ENCODE results near the gene IRAK1BP1. TPM values are rescaled to one million over a fixed set of nuclear protein-coding genes. Genes with fewer than 3 reads are reported as not detected.

IRAK1BP1 gene
- total RNA-seq, 2 experiments from 2014 or later, result 7.6 to 8.1 TPM

DNA sequence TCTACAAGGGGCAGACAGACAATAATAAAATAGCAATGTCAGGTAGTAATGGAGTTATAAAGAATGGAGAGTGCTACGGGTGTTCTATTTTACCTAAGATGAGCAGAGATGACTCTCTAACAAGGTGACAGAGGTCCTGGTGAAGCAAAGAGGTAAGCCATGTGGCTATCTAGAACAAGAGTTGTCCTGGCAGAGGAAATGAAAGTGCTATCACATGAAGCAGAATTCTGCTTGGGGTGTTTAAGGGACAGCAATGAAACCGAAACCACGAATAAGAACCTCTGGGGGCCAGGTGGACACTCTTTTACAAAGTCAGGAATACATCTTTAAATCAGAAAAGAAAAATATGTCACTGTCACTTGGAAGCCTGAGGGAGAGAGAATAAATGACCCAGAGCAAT, 37.9 kb upstream of the IRAK1BP1 start:
- ChIA-PET CTCF (ENCODE audit: unreplicated experiment) (no interaction called here), POLR2A (no interaction called here)
- H3K4me2 ChIP-seq (ENCODE audit: low read length), result no peak overlapping the region

DNA sequence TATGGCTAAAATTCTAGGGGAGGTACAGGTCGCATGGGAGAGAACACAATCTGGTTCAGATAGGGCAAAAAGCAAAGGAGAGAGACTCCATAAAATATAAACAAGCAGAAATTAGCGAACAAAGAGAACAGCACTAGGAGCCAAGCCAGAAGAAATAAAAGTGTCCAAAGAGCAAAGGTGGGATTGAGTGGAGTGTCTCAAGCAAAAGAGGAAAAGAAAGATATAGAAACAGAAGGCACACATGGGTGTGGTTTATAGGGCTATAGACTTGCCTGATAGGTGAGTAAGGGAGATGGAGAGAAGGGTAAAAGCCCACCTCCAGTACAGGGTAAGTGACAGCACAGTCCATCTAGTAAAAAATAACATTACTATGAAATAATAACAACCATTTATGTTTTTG, 36.5 kb upstream of the IRAK1BP1 start:
- no peak for DNase-seq (ENCODE audit: low spot score)
- POLR2A ChIA-PET, result no interaction called here
- Histone ChIP-seq H3K4me2 (ENCODE audit: low read length) (no peak overlapping the region), H3K9me3 (ENCODE audit: low read length) (no peaks in the 10 kb centered on the region), H3K4me3 (ENCODE audit: low read depth, low read length, poor library complexity, severe bottlenecking) (no peak overlapping the region), H3K79me2 (ENCODE audit: insufficient read depth, low read depth, low read length) (no peaks in the 10 kb centered on the region), H3K36me3 (ENCODE audit: insufficient read depth, low read length) (no peaks in the 10 kb centered on the region), H3K4me1 (ENCODE audit: insufficient read depth, low read length, poor library complexity, severe bottlenecking) (no peaks in the 10 kb centered on the region), H4K20me1 (ENCODE audit: insufficient read depth, low read length) (no peaks in the 10 kb centered on the region), H3K9me2 (ENCODE audit: insufficient read depth, low read length) (no peaks in the 10 kb centered on the region), H3K27ac (ENCODE audit: low read depth, low read length, poor library complexity, severe bottlenecking) (no peak overlapping the region), H2AFZ (ENCODE audit: low read length) (no peak overlapping the region)
- CTCF ChIA-PET (ENCODE audit: unreplicated experiment), result no interaction called here
- TF ChIP-seq, protein P1, sequence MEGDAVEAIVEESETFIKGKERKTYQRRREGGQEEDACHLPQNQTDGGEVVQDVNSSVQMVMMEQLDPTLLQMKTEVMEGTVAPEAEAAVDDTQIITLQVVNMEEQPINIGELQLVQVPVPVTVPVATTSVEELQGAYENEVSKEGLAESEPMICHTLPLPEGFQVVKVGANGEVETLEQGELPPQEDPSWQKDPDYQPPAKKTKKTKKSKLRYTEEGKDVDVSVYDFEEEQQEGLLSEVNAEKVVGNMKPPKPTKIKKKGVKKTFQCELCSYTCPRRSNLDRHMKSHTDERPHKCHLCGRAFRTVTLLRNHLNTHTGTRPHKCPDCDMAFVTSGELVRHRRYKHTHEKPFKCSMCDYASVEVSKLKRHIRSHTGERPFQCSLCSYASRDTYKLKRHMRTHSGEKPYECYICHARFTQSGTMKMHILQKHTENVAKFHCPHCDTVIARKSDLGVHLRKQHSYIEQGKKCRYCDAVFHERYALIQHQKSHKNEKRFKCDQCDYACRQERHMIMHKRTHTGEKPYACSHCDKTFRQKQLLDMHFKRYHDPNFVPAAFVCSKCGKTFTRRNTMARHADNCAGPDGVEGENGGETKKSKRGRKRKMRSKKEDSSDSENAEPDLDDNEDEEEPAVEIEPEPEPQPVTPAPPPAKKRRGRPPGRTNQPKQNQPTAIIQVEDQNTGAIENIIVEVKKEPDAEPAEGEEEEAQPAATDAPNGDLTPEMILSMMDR (conservative IDR thresholded peaks at IDR 0.05; ENCODE audit: low read length), result no peak
- no peak for TF ChIP-seq EZH2phosphoT487 (IDR thresholded peaks at IDR 0.05; ENCODE audit: borderline replicate concordance, low read depth, low read length)
- intact Hi-C loops (cut with micrococcal nuclease; ENCODE audit: unreplicated experiment), result no loop called here
- BruUV-seq (replicated peaks), result no TSS peak

More for the DNA sequence above, 37.9 kb upstream of the IRAK1BP1 start:
- H2AFZ ChIP-seq (ENCODE audit: low read length), result no peak overlapping the region
- BruUV-seq (replicated peaks), result no TSS peak
- H3K36me3 ChIP-seq (ENCODE audit: insufficient read depth, low read length), result no peaks in the 10 kb centered on the region
- H3K4me3 ChIP-seq (ENCODE audit: low read depth, low read length, poor library complexity, severe bottlenecking), result no peak overlapping the region
- TF ChIP-seq EZH2phosphoT487 (IDR thresholded peaks at IDR 0.05; ENCODE audit: borderline replicate concordance, low read depth, low read length), result no peak
- TF ChIP-seq, protein P1 (conservative IDR thresholded peaks at IDR 0.05; ENCODE audit: low read length), result no peak
- no peaks in the 10 kb centered on the region for H3K9me2 ChIP-seq (ENCODE audit: insufficient read depth, low read length)
- intact Hi-C loops (cut with micrococcal nuclease; ENCODE audit: unreplicated experiment), result no loop called here
- DNase-seq (ENCODE audit: low spot score), result no peak
- no peaks in the 10 kb centered on the region for H3K79me2 ChIP-seq (ENCODE audit: insufficient read depth, low read depth, low read length)
- no peaks in the 10 kb centered on the region for H3K9me3 ChIP-seq (ENCODE audit: low read length)
- no peaks in the 10 kb centered on the region for H4K20me1 ChIP-seq (ENCODE audit: insufficient read depth, low read length)
- no peaks in the 10 kb centered on the region for H3K4me1 ChIP-seq (ENCODE audit: insufficient read depth, low read length, poor library complexity, severe bottlenecking)
- no peak overlapping the region for H3K27ac ChIP-seq (ENCODE audit: low read depth, low read length, poor library complexity, severe bottlenecking)

DNA sequence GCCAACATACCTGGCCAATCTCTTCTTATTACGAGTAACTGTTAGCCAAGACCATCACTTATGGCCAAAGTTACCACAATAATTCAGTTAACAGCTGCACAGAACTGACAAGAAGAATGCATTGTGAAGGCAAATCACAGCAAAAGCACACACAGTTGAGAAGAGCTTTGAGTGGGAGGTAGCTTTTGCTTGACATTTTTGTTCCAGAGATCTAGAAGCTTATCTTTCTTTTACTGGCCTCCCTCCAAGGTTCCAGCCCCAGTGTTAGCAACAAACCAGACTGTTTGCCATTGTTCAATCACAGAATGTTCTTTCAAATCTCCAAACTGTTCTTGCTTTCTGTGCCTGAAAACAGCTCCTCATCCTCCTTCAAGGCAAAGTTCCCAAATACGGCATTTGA, 35.9 kb upstream of the IRAK1BP1 start:
- TF ChIP-seq, protein P1 (conservative IDR thresholded peaks at IDR 0.05; ENCODE audit: low read length), result no peak
- no peak for TF ChIP-seq EZH2phosphoT487 (IDR thresholded peaks at IDR 0.05; ENCODE audit: borderline replicate concordance, low read depth, low read length)
- H3K79me2 ChIP-seq (ENCODE audit: insufficient read depth, low read depth, low read length), result no peaks in the 10 kb centered on the region
- intact Hi-C loops (cut with micrococcal nuclease; ENCODE audit: unreplicated experiment), result no loop called here
- no TSS peak for BruUV-seq (replicated peaks)
- H3K9me2 ChIP-seq (ENCODE audit: insufficient read depth, low read length), result no peaks in the 10 kb centered on the region
- no peaks in the 10 kb centered on the region for H3K4me1 ChIP-seq (ENCODE audit: insufficient read depth, low read length, poor library complexity, severe bottlenecking)
- no peak overlapping the region for H3K4me2 ChIP-seq (ENCODE audit: low read length)
- no peak overlapping the region for H3K4me3 ChIP-seq (ENCODE audit: low read depth, low read length, poor library complexity, severe bottlenecking)
- no peak for DNase-seq (ENCODE audit: low spot score)
- no peaks in the 10 kb centered on the region for H3K9me3 ChIP-seq (ENCODE audit: low read length)
- no peak overlapping the region for H2AFZ ChIP-seq (ENCODE audit: low read length)
- no peak overlapping the region for H3K27ac ChIP-seq (ENCODE audit: low read depth, low read length, poor library complexity, severe bottlenecking)
- H3K36me3 ChIP-seq (ENCODE audit: insufficient read depth, low read length), result no peaks in the 10 kb centered on the region
- CTCF ChIA-PET (ENCODE audit: unreplicated experiment), result no interaction called here
- H4K20me1 ChIP-seq (ENCODE audit: insufficient read depth, low read length), result no peaks in the 10 kb centered on the region
- POLR2A ChIA-PET, result interaction anchor here (0.9 kb wide), 1 partner anchor 10 kb away, joined by 3 read pairs; no protein-coding TSS in a partner anchor
